GM12878 (cell line): ENCODE results near the gene TMEM198.

ENCODE experiments used
- BACH1 ChIP-seq: fragments of 450-650 bp; IDR thresholded peaks from 2 replicates; pipeline ENCODE4 v1.6.1; 2017; ENCODE audit warnings: mild to moderate bottlenecking, borderline replicate concordance
- HCFC1 ChIP-seq: fragments of 150-350 bp; IDR thresholded peaks from 2 replicates; pipeline ENCODE4 v1.6.1; 2014; ENCODE audit warnings: low read length
- PKNOX1 ChIP-seq: fragments of 450-650 bp; IDR thresholded peaks from 2 replicates; pipeline ENCODE4 v1.6.1; 2016; ENCODE audit warnings: mild to moderate bottlenecking
- SKIL ChIP-seq: fragments of 450-650 bp; IDR thresholded peaks from 2 replicates; pipeline ENCODE4 v1.6.1; 2017; ENCODE audit warnings: mild to moderate bottlenecking, low read depth, inconsistent platforms; ENCODE audit not compliant: poor library complexity, severe bottlenecking
- USF2 ChIP-seq: IDR thresholded peaks from 2 replicates; pipeline ENCODE4 v1.6.1; 2011; ENCODE audit warnings: low read depth, low read length, improper control_type of control experiment, borderline replicate concordance

GRCh38 chr2:219561179-219562048, 17.6 kb downstream of the TMEM198 start:
- no peak for TF ChIP-seq SKIL
- no peak for TF ChIP-seq PKNOX1
- TF ChIP-seq HCFC1, result no peak
- no peak for TF ChIP-seq BACH1
- TF ChIP-seq USF2, result no peak
